Loucy (cell line): Measurements from ENCODE around the gene FAM107B.

ENCODE experiments used
- H2AFZ ChIP-seq: fragments of 200-600 bp; sonication (generic); 2 replicates; pipeline ENCODE4 v1.6.0; 2016; ENCODE audit warnings: antibody characterized with exemption, mild to moderate bottlenecking, low read length, moderate library complexity
- H3F3A ChIP-seq: fragments of 200-600 bp; 2 replicates; pipeline ENCODE4 v1.6.0; 2016; ENCODE audit warnings: antibody characterized with exemption, low read depth, mild to moderate bottlenecking
- H3K27me3 ChIP-seq: fragments of 200-600 bp; sonication (generic); 2 replicates; pipeline ENCODE4 v1.6.1; 2014; ENCODE audit warnings: low read length, mild to moderate bottlenecking; ENCODE audit not compliant: insufficient read depth, poor library complexity, severe bottlenecking
- H3K36me3 ChIP-seq: fragments of 200-600 bp; sonication (generic); 2 replicates; pipeline ENCODE4 v1.6.1; 2016; ENCODE audit warnings: low read length; ENCODE audit not compliant: insufficient read depth
- H3K4me1 ChIP-seq: fragments of 200-600 bp; sonication (generic); 2 replicates; pipeline ENCODE4 v1.5.1; 2014; ENCODE audit warnings: low read length, mild to moderate bottlenecking; ENCODE audit not compliant: insufficient read depth, poor library complexity, severe bottlenecking
- H3K4me2 ChIP-seq: fragments of 200-600 bp; sonication (generic); 2 replicates; pipeline ENCODE4 v1.6.0; 2014; ENCODE audit warnings: antibody characterized with exemption, low read length, low read depth, mild to moderate bottlenecking; ENCODE audit not compliant: poor library complexity, severe bottlenecking
- H3K4me3 ChIP-seq: fragments of 200-600 bp; sonication (generic); 2 replicates; pipeline ENCODE4 v1.5.1; 2014; ENCODE audit warnings: low read length, mild to moderate bottlenecking, mixed read lengths; ENCODE audit not compliant: poor library complexity, severe bottlenecking
- H3K79me2 ChIP-seq: fragments of 200-600 bp; sonication (generic); 2 replicates; pipeline ENCODE4 v1.6.1; 2014; ENCODE audit warnings: low read length; ENCODE audit not compliant: insufficient read depth
- H3K9ac ChIP-seq: fragments of 200-600 bp; sonication (generic); 2 replicates; pipeline ENCODE4 v1.6.0; 2014; ENCODE audit warnings: mild to moderate bottlenecking, low read depth, low read length, moderate library complexity; ENCODE audit not compliant: poor library complexity, severe bottlenecking
- H3K9me2 ChIP-seq: fragments of 200-600 bp; sonication (generic); replicated peaks from 2 replicates; pipeline ENCODE4 v1.6.1; 2016; ENCODE audit warnings: low read depth, low read length, mixed read lengths
- H3K9me3 ChIP-seq: fragments of 200-600 bp; sonication (generic); 2 replicates; pipeline ENCODE4 v1.6.1; 2014; ENCODE audit warnings: mild to moderate bottlenecking, antibody characterized with exemption, low read length, low read depth; ENCODE audit not compliant: insufficient read depth
- H4K20me1 ChIP-seq: fragments of 200-600 bp; sonication (generic); 2 replicates; pipeline ENCODE4 v1.6.0; 2014; ENCODE audit warnings: antibody characterized with exemption, low read length, mild to moderate bottlenecking; ENCODE audit not compliant: insufficient read depth, poor library complexity, severe bottlenecking
- CTCF ChIP-seq: fragments of 200-600 bp; sonication (generic); conservative IDR thresholded peaks from 2 replicates; pipeline ENCODE4 v1.5.1; 2014; ENCODE audit warnings: mild to moderate bottlenecking, antibody characterized with exemption, low read length
- EZH2phosphoT487 ChIP-seq: fragments of 200-600 bp; IDR thresholded peaks from 2 replicates; pipeline ENCODE4 v1.6.1; 2018; ENCODE audit warnings: antibody characterized with exemption, mild to moderate bottlenecking, moderate library complexity, borderline replicate concordance

FAM107B gene

GRCh38 chr10:14527915-14528314 lies 246.8 kb downstream of the FAM107B start:
- Histone ChIP-seq H3F3A (no peaks in the 10 kb centered on the region), H3K4me1 (peaks cover 10% of the 10 kb centered on the region), H3K27me3 (no peaks in the 10 kb centered on the region), H3K4me3 (no peak overlapping the region), H4K20me1 (no peaks in the 10 kb centered on the region), H3K36me3 (peaks cover 19% of the 10 kb centered on the region; the same call in 1 of the 2 replicates), H3K4me2 (no peak overlapping the region), H3K9ac (no peak overlapping the region), H3K9me3 (no peaks in the 10 kb centered on the region), H3K9me2 (no peaks in the 10 kb centered on the region), H2AFZ (no peak overlapping the region), H3K79me2 (peaks cover 9% of the 10 kb centered on the region; the same call in 1 of the 2 replicates)
- TF ChIP-seq CTCF (no peak), EZH2phosphoT487 (no peak)

- Histone ChIP-seq H3K4me2 (no peak overlapping the region), H3K9ac (no peak overlapping the region), H3K79me2 (peaks cover 9% of the 10 kb centered on the region; the same call in 1 of the 2 replicates), H3K4me3 (no peak overlapping the region), H3K36me3 (peaks cover 19% of the 10 kb centered on the region; the same call in 1 of the 2 replicates), H2AFZ (no peak overlapping the region), H3K4me1 (peaks cover 10% of the 10 kb centered on the region), H3K27me3 (no peaks in the 10 kb centered on the region), H3K9me2 (no peaks in the 10 kb centered on the region), H4K20me1 (no peaks in the 10 kb centered on the region), H3F3A (no peaks in the 10 kb centered on the region), H3K9me3 (no peaks in the 10 kb centered on the region)
- TF ChIP-seq CTCF = no peak
- no peak for TF ChIP-seq EZH2phosphoT487
These were observed 247.4 kb downstream of the FAM107B start for GRCh38 chr10:14527134-14527844.

- Histone ChIP-seq H3K79me2 (0 out of 2 replicates have a peak, but pooled peaks cover 4% of the 10 kb centered on the region), H3K4me3 (no peak overlapping the region), H4K20me1 (no peaks in the 10 kb centered on the region), H3K4me2 (no peak overlapping the region), H3K9me3 (no peaks in the 10 kb centered on the region), H3K4me1 (peaks cover 10% of the 10 kb centered on the region), H3K9ac (no peak overlapping the region), H3K36me3 (peaks cover 26% of the 10 kb centered on the region; the same call in 1 of the 2 replicates), H2AFZ (no peak overlapping the region), H3F3A (no peaks in the 10 kb centered on the region), H3K27me3 (no peaks in the 10 kb centered on the region), H3K9me2 (no peaks in the 10 kb centered on the region)
- no peak for TF ChIP-seq EZH2phosphoT487
- no peak for TF ChIP-seq CTCF
These were observed 248.4 kb downstream of the FAM107B start for GRCh38 chr10:14526326-14526725.
